HEK293 (cell line): Measurements from ENCODE around the gene MPPED1.

ENCODE experiments used
- BCL6B ChIP-seq: fragments of 450-650 bp; formaldehyde crosslinking; IDR thresholded peaks from 2 replicates; pipeline ENCODE4 v1.5.1; 2017; ENCODE audit warnings: missing biosample characterization, missing genetic modification characterization
- CTCF ChIP-seq: fragments of 450-650 bp; formaldehyde crosslinking; IDR thresholded peaks from 2 replicates; pipeline ENCODE4 v1.5.1; 2016; ENCODE audit warnings: missing biosample characterization, missing genetic modification characterization
- ZBTB21 ChIP-seq: fragments of 450-650 bp; formaldehyde crosslinking; IDR thresholded peaks from 2 replicates; pipeline ENCODE4 v1.5.1; 2017; ENCODE audit warnings: missing biosample characterization, missing genetic modification characterization
- ZNF223 ChIP-seq: fragments of 450-650 bp; formaldehyde crosslinking; IDR thresholded peaks from 2 replicates; pipeline ENCODE4 v1.5.1; 2016; ENCODE audit warnings: missing biosample characterization, missing genetic modification characterization
- ZNF274 ChIP-seq, 2 experiments: fragments of 200-500 bp in 1 of 2; fragments of 450-650 bp in 1 of 2; sonication (Bioruptor generic) in 1 of 2; formaldehyde crosslinking in 1 of 2; IDR thresholded peaks; 2 replicates each; pipeline versions ENCODE4 v1.5.1 to v1.6.1; 2014 to 2016; ENCODE audit warnings: borderline replicate concordance in 1 of 2, inconsistent platforms in 1 of 2, low read length in 1 of 2, missing biosample characterization in 1 of 2, missing genetic modification characterization in 1 of 2
- ZNF544 ChIP-seq: fragments of 450-650 bp; formaldehyde crosslinking; IDR thresholded peaks from 2 replicates; pipeline ENCODE4 v1.5.0; 2017; ENCODE audit warnings: missing biosample characterization, missing genetic modification characterization
- ZNF561 ChIP-seq: fragments of 450-650 bp; IDR thresholded peaks from 2 replicates; pipeline ENCODE4 v1.5.1; 2018; ENCODE audit warnings: missing biosample characterization, missing genetic modification characterization, borderline replicate concordance

- no peak for TF ChIP-seq ZNF561 (tag by site-specific recombination)
- no peak for TF ChIP-seq ZNF274 (IDR thresholded peaks at IDR 0.05; ENCODE audit: low read length)
- no peak for TF ChIP-seq ZNF274 (tag by site-specific recombination; IDR thresholded peaks at IDR 0.05; ENCODE audit: borderline replicate concordance)
- TF ChIP-seq BCL6B (tag by site-specific recombination): no peak
- TF ChIP-seq ZBTB21: no peak
- no peak for TF ChIP-seq CTCF (tag by site-specific recombination)
- no peak for TF ChIP-seq ZNF223 (tag by site-specific recombination)
- TF ChIP-seq ZNF544 (tag by site-specific recombination): no peak
Observed at GRCh38 chr22:43529461-43529860, 117.6 kb downstream of the MPPED1 start.
